ENCODE results near the gene OBSCN.

The OBSCN gene

DNA sequence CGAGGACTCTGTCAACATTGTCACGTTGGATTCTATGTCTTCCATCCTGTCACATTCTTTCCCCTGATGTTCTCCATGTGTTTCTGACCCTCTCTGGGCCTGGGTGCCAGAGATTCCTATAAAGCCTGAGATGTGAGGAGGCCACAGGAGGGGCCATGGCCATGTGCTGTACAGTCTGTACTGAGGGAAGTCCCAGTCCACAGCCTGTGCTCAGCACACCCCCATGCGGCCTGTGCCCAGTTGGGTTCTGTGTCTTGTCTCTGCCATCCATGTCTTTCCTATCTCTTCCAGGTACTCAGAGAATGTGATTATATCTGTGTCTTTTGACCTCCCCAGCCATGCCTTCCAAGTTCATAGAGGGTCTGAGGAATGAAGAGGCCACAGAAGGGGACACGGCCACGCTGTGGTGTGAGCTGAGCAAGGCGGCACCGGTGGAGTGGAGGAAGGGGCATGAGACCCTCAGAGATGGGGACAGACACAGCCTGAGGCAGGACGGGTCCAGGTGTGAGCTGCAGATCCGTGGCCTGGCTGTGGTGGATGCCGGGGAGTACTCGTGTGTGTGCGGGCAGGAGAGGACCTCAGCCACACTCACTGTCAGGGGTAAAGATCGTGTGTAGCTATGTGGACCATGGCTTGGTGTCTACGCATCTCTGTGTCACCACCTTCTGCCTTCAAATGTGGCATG is 86.1 kb downstream of the OBSCN start:
- DNase-seq: no peak

DNA sequence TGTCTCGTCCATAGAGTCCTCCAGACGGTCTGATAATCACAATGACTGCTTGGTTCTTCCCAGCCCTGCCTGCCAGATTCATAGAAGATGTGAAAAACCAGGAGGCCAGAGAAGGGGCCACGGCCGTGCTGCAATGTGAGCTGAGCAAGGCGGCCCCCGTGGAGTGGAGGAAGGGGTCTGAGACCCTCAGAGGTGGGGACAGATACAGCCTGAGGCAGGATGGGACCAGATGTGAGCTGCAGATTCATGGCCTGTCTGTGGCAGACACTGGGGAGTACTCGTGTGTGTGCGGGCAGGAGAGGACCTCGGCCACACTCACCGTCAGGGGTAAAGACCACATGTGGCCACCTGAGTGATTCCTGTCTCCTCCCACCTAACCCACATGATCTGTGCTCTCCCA is 86.9 kb downstream of the OBSCN start:
- no peak for DNase-seq

DNA sequence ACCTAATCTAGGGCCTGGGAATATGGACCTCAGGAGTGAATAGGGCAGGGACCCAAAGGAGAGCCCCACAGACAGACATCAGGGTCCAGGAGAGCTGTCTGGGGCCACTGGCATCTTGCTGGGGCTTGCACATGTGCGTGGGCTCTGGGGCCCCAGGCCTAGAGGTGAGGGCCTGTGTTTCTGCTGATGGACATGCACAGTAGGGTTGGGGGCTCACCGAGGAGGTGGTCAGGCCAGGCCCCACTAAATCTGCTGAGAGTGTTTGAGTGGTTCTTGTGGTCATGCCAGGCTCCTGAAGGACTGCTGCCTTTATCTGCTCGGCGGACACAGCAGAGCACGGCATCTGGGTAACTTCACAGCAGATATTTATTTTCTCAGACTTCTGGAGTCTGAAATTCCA is 87.4 kb downstream of the OBSCN start:
- DNase-seq: no peak

DNA sequence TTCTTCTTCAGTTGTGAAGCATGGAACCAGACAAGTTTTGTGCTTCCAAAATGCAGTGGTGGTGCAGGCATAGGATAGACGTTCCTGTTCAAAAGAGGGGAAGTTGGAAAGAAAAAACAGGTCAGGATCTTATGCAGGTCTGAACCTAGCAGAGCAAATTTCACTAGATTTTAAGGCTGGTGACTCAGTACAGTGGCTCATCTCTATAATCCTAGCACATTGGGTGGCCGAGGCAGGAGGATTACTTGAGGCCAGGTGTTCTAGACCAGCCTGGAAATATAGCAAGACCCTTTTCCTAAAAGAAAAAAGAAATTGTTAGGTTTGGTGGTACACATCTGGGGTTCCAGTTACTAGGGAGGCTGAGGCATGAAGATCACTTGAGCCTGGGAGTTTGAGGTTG is 88.1 kb downstream of the OBSCN start:
- DNase-seq: no peak

DNA sequence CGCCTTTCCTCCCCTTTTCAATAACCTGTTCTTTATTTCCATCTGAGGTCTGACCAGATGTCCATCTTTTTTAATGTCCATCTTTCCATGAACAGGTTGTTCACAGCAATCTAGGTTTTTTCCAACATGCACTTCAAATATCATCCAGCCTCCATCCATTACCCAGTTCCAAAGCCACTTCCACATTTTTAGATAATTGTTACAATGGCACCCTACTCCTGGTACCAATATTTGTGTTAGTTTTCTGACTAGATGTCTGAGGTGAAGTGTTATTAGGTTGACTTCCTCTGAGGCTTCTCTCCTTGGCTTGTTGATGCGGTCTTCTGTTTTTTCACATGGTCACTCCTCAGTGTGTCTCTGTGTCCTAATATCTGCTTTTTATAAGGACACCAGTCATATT is 89.4 kb downstream of the OBSCN start:
- DNase-seq: no peak

DNA sequence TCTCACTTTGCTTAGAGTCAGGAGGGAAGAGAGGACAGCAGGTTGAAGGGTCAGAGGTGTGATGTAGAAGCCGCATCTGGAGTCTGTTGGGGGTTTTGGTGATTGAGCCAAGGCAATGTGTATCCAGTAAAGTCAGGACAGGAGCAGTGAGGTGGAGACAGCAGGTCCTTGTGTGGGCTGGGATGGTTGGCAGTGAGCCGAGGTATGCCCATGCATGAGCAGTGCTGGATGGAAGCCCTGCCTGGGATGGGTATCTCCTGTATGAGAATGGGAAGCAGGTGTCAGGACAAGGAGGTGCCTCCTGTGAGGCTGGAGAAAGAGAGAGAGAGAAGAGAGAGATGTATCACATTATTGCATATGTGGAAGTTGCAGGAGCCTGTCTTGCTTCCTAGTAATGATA is 90.0 kb downstream of the OBSCN start:
- DNase-seq: no peak

DNA sequence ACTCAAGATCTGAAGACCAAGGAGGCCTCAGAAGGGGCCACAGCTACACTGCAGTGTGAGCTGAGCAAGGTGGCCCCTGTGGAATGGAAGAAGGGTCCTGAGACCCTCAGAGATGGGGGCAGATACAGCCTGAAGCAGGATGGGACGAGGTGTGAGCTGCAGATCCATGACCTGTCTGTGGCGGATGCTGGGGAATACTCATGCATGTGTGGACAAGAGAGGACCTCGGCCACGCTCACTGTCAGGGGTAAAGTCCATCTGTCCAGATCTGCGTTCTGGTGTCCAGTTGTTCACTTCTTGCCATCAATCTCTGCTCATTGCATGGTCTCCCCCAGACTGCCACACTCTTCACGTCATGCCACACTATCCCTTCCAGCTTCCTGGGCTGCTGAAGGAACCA is 90.6 kb downstream of the OBSCN start:
- DNase-seq: no peak

DNA sequence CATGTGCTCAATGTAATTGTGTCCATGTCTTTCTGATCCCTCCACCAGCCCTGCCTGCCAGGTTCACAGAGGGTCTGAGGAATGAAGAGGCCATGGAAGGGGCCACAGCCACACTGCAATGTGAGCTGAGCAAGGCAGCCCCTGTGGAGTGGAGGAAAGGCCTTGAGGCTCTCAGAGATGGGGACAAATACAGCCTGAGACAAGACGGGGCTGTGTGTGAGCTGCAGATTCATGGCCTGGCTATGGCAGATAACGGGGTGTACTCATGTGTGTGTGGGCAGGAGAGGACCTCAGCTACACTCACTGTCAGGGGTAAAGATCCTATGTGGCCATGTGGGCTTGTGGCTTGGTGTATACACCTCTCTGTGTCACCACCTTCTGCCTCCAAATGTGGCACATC is 91.4 kb downstream of the OBSCN start:
- DNase-seq: no peak

DNA sequence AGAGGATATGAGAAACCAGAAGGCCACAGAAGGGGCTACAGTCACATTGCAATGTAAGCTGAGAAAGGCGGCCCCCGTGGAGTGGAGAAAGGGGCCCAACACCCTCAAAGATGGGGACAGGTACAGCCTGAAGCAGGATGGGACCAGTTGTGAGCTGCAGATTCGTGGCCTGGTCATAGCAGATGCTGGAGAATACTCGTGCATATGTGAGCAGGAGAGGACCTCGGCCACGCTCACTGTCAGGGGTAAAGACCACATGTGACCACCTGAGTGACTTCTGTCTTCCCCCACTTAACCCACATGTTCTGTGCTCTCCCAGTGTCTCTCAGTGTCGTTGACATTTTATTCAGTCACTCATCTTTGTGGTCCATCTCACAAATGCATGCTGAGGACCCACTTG is 92.1 kb downstream of the OBSCN start:
- no peak for DNase-seq

DNA sequence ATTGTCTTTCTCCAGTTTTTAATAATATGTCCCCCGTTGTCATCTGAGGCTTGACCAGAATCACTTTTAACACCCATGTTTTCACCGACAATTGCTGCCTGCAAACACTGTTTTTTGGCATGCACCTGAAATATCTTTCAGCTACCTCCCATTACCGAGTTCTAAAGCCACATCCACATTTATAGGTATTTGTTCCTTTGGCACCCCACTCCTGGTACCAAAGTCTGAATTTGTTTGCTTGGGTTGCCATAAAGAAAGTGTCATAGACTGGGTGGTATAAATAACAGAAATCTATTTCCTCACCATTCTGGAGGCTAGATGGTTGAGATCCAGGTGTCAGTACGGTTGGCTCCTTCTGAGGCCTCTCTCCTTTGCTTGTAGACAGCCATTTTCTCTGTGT is 94.2 kb downstream of the OBSCN start:
- DNase-seq: no peak

DNA sequence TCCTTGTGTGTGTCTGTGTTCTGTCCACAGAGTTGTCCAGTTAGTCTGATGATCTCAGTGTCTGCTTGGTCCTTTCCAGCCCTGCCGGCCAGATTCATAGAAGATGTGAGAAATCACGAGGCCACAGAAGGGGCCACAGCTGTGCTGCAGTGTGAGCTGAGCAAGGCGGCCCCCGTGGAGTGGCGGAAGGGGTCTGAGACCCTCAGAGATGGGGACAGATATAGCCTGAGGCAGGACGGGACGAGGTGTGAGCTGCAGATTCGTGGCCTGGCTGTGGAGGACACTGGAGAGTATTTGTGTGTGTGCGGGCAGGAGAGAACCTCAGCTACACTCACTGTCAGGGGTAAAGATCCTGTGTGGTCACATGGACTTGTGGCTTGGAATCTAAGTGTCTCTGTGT is 95.8 kb downstream of the OBSCN start:
- DNase-seq: no peak

DNA sequence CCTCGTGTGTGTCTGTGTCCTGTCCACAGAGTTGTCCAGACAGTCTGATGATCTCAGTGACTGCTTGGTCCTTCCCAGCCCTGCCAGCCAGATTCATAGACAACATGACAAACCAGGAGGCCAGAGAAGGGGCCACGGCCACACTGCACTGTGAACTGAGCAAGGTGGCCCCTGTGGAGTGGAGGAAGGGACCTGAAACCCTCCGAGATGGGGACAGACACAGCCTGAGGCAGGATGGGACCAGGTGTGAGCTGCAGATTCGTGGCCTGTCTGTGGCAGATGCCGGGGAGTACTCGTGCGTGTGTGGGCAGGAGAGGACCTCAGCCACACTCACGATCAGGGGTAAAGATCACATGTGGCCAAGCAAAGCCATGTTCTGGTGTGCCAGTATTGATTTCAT is 96.4 kb downstream of the OBSCN start:
- no peak for DNase-seq

DNA sequence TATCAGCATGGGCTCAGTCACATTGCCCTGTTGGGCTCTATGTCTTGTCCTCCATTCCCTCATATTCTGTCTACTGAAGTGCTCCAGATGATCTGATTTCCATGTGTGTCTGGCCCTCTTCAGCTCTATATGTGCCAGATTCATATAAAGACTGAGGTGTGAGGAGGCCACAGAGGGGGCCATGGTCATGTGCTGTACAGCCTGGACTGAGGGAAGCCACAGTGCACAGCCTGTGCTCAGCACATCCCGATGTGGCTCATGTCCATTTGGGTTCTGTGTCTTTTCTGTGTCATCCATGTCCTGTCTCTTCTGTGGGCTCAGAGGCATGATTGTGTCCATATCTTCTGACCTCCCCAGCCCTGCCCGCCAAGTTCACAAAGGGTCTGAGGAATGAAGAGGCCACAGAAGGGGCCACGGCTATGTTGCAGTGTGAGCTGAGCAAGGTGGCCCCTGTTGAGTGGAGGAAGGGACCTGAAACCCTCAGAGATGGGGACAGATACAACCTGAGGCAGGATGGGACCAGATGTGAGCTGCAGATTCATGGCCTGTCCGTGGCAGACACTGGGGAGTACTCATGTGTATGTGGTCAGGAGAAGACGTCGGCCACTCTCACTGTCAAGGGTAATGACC is 97.0 kb downstream of the OBSCN start:
- DNase-seq: no peak

DNA sequence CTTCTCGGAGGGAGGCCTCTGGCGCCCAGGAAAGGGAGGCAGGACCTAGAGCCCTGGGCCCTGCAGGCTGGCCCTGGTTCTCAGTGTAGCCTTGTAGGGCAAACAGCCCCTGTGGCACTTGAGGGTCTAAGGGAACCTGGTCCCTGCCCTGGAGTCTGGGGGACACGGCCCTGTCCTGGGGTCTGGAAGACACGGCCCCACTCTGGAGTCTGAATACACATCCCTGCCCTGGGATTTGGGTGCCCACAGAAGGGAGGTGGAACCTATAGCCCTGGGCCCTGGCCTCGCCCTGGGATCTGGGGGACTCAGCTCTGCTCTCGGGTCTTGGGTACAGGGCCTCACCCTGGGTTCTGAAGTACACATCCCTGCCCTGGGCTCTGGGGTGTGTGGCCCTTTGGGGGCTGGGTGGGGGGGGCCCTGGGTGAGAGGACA is 97.9 kb downstream of the OBSCN start:
- no peak for DNase-seq

DNA sequence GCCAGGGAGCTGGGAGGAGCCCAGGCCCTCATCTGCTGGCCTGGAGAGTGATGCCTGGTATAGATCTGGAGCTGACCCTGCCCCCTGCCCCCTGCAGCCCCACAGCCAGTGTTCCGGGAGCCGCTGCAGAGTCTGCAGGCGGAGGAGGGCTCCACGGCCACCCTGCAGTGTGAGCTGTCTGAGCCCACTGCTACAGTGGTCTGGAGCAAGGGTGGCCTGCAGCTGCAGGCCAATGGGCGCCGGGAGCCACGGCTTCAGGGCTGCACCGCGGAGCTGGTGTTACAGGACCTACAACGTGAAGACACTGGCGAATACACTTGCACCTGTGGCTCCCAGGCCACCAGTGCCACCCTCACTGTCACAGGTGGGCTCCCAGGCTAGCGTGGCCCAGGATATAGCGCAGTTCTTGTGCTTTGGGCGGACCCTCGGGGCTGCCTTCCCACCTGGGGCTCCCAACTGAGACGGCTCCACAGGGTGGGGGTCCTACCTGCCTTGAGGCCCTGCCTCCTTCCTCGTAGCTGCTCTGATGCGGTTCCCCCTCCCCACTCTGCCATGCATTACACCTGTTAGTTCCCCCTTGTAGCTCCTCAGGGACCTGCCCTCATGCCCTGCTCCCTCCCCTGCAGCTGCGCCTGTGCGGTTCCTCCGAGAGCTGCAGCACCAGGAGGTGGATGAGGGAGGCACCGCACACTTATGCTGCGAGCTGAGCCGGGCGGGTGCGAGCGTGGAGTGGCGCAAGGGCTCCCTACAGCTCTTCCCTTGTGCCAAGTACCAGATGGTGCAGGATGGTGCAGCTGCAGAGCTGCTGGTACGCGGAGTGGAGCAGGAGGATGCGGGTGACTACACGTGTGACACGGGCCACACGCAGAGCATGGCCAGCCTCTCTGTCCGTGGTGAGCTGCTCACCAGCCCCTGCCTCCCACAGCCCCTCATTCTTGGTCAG is 98.7 kb downstream of the OBSCN start:
- DNase-seq: no peak

DNA sequence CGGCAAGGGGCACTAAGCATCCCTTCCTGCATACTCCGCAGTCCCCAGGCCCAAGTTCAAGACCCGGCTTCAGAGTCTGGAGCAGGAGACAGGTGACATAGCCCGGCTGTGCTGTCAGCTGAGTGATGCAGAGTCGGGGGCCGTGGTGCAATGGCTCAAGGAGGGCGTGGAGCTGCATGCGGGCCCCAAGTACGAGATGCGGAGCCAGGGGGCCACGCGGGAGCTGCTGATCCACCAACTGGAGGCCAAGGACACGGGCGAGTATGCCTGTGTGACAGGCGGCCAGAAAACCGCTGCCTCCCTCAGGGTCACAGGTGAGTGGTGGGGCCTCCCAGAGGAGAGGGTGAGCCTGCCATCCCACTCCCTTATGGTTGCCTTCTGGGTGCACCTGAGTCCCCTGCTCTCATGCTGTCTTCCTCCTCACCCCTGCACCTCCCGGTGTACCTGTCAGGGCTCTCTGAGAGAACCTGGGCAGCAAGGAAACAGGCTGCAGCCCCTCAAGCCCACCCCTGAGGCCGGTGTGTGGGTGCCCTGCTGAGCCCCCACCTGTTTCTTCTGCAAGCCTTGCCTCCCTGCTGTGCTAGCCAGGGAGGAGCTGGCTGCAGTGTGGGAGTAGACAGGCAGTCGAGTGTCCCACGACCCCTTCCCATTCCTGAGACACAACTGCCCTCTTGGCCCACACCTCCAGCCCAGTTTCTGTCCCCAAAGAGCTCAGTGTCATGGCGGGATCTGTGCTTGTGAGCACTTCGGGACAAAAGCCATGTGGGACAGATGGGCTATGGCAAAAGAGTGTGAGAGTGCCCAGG is 99.6 kb downstream of the OBSCN start:
- no peak for DNase-seq

DNA sequence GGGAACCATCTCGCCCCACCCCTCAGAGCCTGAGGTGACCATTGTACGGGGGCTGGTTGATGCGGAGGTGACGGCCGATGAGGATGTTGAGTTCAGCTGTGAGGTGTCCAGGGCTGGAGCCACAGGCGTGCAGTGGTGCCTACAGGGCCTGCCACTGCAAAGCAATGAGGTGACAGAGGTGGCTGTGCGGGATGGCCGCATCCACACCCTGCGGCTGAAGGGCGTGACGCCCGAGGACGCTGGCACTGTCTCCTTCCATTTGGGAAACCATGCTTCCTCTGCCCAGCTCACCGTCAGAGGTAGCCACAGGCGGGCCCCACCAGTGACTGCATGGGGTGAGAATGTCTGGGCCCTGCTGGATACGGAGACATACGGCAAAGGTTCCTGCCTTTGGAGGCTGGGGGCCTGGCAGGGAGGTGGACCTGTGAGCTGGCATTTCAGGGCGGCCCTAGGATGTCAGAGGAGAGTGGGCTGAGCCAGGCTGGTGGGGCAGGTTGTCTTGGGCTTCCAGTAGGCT is 100.3 kb downstream of the OBSCN start:
- no peak for DNase-seq

DNA sequence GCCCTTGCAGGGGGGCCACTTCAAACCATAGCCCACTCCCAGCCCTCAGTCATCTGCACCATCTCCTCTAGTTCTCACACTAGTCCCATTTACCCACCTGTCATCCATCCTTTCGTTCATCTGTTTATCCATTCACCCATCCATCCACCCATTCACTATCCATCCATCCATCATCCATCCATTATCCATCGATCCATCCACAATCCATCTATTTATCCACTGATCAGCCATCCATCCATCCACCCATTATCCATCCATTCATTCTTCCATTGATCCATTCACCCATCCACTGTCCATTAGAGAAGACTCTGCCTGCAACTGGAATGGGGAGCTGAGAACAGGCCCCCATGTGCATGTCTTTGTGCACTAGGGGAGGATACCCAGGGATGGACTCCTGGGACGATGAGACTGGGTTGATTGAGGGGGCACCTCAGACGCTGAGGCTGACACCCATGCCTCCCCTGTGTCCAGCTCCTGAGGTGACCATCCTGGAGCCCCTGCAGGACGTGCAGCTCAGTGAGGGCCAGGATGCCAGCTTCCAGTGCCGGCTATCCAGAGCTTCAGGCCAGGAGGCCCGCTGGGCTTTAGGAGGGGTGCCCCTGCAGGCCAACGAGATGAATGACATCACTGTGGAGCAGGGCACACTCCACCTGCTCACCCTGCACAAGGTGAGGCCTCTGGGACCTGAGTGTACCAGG is 100.9 kb downstream of the OBSCN start:
- no peak for DNase-seq

DNA sequence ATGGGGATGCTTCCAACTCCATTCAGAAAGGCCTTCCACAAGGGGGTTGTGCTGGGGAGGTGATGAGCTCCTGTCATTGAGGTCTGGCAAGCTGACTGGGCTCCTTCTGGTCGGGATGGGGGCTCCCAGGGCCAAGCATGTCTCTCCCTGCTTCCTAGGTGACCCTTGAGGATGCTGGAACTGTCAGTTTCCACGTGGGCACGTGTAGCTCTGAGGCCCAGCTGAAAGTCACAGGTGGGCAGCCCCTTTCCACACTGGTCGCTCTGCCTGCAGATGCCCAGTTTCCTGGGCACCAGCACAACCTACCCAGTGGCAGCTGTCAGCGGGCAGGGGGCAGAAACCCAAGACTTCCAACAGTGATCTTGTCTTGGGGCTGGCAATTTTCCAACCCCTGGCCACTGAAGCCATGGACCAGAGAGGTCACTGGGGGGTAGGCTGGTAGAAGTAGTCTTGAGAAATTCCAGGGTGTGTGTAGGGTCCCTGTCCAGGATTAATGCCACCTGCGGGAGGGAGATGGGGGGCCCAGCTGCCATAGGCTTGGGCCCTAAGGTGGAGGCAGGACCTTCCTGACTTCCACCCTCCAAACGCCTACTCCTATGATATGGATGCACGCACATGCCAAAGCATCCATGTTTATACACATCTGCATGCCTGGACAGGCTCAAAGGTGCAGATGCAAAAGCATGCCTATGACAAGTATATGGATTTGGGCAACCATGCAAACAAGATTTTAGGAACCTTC is 101.7 kb downstream of the OBSCN start:
- no peak for DNase-seq

DNA sequence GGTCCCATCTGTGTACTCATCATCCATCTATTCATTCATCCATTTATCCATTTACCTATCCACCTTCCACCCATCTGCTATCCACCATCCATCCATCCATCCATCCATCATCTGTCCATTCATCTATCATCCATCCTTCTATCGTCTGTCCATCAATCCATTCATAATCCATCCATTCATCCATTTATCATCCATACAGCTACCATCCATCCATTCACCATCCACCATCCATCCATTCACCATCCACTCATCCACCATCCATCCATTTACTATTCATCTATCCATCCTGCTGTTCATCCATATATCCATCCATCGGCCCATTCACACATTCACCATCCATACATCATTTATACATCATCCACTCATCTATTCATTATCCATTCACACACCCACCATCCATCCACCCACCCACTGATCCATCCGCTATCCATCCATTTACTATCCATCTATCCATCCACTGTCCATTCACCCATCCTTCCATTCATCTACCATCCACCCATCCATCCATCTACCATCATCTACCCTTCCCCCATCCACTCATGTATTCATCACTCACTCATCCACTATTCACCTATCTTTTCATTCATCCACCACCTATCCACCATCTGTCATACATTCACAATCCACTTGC is 102.4 kb downstream of the OBSCN start:
- DNase-seq: no peak

DNA sequence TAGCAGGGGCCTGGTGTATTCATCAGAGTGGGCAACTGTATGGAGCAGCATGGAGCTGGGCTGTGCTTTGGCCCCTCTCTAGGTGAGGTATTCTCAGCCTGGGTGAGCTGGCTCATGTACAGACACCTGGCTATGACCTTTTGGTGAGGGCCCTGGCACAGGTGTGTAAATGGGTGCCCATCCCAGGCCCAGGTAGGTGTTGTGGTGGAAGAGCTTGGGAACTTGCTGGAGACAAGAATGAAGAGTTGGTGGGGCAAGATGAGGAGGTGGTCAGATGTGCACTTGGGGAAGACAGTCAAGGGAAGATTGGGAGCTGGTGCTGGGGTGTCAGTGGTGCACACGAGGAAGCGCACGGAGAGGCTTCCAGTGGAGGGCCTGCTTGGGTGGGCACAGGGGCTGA is 103.2 kb downstream of the OBSCN start:
- DNase-seq: no peak
